ENCODE results near the gene ROBO2.

GRCh38 chr3:77059354-77059753 is 19.5 kb downstream of the ROBO2 start:
- TF ChIP-seq CTCF (IDR thresholded peaks at IDR 0.05) (no peak), POLR2A (IDR thresholded peaks at IDR 0.05) (no peak), POLR2AphosphoS5 (IDR thresholded peaks at IDR 0.05) (no peak), EP300 (IDR thresholded peaks at IDR 0.05) (no peak)
